LNCAP (cell line): Measurements from ENCODE around the gene SIDT1.

Experiments
- CTCF ChIP-seq: fragments of 450-650 bp; IDR thresholded peaks from 2 replicates; pipeline ENCODE4 v1.5.1; 2017; ENCODE audit warnings: mild to moderate bottlenecking

SIDT1 gene

GRCh38 chr3:113626503-113627371 is 94.4 kb downstream of the SIDT1 start:
- peak; percentile 99 for TF ChIP-seq CTCF

GRCh38 chr3:113628316-113628715 is 96.0 kb downstream of the SIDT1 start:
- no peak for TF ChIP-seq CTCF

- no peak for TF ChIP-seq CTCF
Measured at GRCh38 chr3:113628788-113629187, 96.4 kb downstream of the SIDT1 start.

- TF ChIP-seq CTCF, result no peak
Measured at GRCh38 chr3:113629584-113630421, 97.4 kb downstream of the SIDT1 start.

- TF ChIP-seq CTCF, result no peak
Measured at GRCh38 chr3:113630956-113631542, 98.7 kb downstream of the SIDT1 start.

- no peak for TF ChIP-seq CTCF
Measured at GRCh38 chr3:113631573-113631972, 99.2 kb downstream of the SIDT1 start.

GRCh38 chr3:113634782-113635474 is 102.6 kb downstream of the SIDT1 start:
- no peak for TF ChIP-seq CTCF
